HCT116 (cell line): ENCODE measurements around the gene RAB34. TPM values are rescaled to one million over a fixed set of nuclear protein-coding genes. Genes with fewer than 3 reads are reported as not detected.

Experiments used
- ATAC-seq: fragments of 200-7000 bp; cut with Tn5 transposase; 2 replicates; pipeline ENCODE4 v1.9.1; 2020; ENCODE audit warnings: mild to moderate bottlenecking, moderate library complexity
- BruUV-seq: library from RNA; stranded (reverse); fragments of 400-500 nt; replicated peaks from 2 replicates; lab custom pipeline; 2021; lab: Mats Ljungman, UMichigan
- CTCF ChIA-PET: fragments of 300-600 bp; sonication (Branson Sonifier 250); formaldehyde crosslinking; loops from one replicate; lab custom pipeline; 2021; ENCODE audit warnings: antibody characterized with exemption; lab: Charles Lee
- POLR2A ChIA-PET: fragments of 300-600, 350-600 bp; sonication (Branson Sonifier 250); formaldehyde crosslinking; loops from one replicate; lab custom pipeline; 2021; ENCODE audit warnings: antibody characterized with exemption; lab: Charles Lee
- RAD21 ChIA-PET, 2 experiments: fragments of 300-600 bp; sonication (Branson Sonifier 250); formaldehyde crosslinking; loops; one replicate each; lab custom pipeline; 2023; ENCODE audit warnings: low total read pairs in 2 of 2; ENCODE audit not compliant: uncharacterized antibody in 2 of 2, unreplicated experiment in 2 of 2, low non-redundant PET in 1 of 2; lab: Charles Lee
- DNase-seq: peaks from one replicate; pipeline ENCODE4 v3.0.0-alpha.2; 2010; ENCODE audit warnings: low read depth, low spot score
- H2AFZ ChIP-seq: fragments of 200-600 bp; shearing (Covaris generic), sonication (generic); 2 replicates; pipeline ENCODE4 v1.6.1; 2017; ENCODE audit warnings: low read depth, mixed run types, mixed read lengths, antibody characterized with exemption, low read length; ENCODE audit not compliant: poor library complexity, severe bottlenecking
- H3K27ac ChIP-seq: 2 replicates; pipeline ENCODE4 v1.5.1; 2012; ENCODE audit warnings: low read depth, low read length
- H3K27me3 ChIP-seq: fragments of 200-600 bp; sonication (generic); 2 replicates; pipeline ENCODE4 v1.6.1; 2016; ENCODE audit warnings: mixed run types, low read length, mixed read lengths; ENCODE audit not compliant: insufficient read depth
- H3K36me3 ChIP-seq, 2 experiments: fragments of 200-500 bp in 1 of 2; fragments of 200-600 bp in 1 of 2; sonication (Bioruptor generic) in 1 of 2; sonication (generic) in 1 of 2; 2 replicates each; pipeline versions ENCODE4 v1.5.1 to v1.6.1; 2014 to 2016; ENCODE audit warnings: low read length in 2 of 2, inconsistent platforms in 1 of 2, mixed read lengths in 1 of 2, mixed run types in 1 of 2; ENCODE audit not compliant: insufficient read depth in 2 of 2, control insufficient read depth in 1 of 2
- H3K4me1 ChIP-seq, 2 experiments: fragments of 200-600 bp in 1 of 2; sonication (generic) in 1 of 2; 2 replicates each; pipeline versions ENCODE4 v1.5.1 to v1.6.1; 2012 to 2017; ENCODE audit warnings: low read length in 2 of 2, inconsistent platforms in 1 of 2, mild to moderate bottlenecking in 1 of 2, mixed read lengths in 1 of 2, mixed run types in 1 of 2, moderate library complexity in 1 of 2; ENCODE audit not compliant: insufficient read depth in 2 of 2, control insufficient read depth in 1 of 2
- H3K4me2 ChIP-seq: fragments of 200-600 bp; sonication (generic); 2 replicates; pipeline ENCODE4 v1.6.1; 2017; ENCODE audit warnings: mixed run types, low read length, mixed read lengths
- H3K4me3 ChIP-seq, 2 experiments: fragments of 200-600 bp in 1 of 2; sonication (generic) in 1 of 2; replicated peaks in 1 of 2; 2 replicates each; pipeline ENCODE4 v1.5.1; 2011 to 2016; ENCODE audit warnings: low read length in 2 of 2, control low read depth in 1 of 2, low read depth in 1 of 2, mild to moderate bottlenecking in 1 of 2, mixed read lengths in 1 of 2, mixed run types in 1 of 2
- H3K79me2 ChIP-seq: fragments of 200-600 bp; sonication (generic); 2 replicates; pipeline ENCODE4 v1.6.1; 2017; ENCODE audit warnings: mild to moderate bottlenecking, mixed run types, low read length, moderate library complexity, mixed read lengths; ENCODE audit not compliant: insufficient read depth
- H3K9ac ChIP-seq: fragments of 200-600 bp; sonication (generic); 2 replicates; pipeline ENCODE4 v1.6.1; 2016; ENCODE audit warnings: low read length, mixed read lengths
- H3K9me2 ChIP-seq: fragments of 200-600 bp; sonication (generic), shearing (Covaris generic); 2 replicates; pipeline ENCODE4 v1.6.1; 2017; ENCODE audit warnings: mixed run types, mild to moderate bottlenecking, moderate library complexity; ENCODE audit not compliant: insufficient read depth
- H3K9me3 ChIP-seq, 2 experiments: fragments of 200-500 bp in 1 of 2; fragments of 200-600 bp in 1 of 2; sonication (Bioruptor generic) in 1 of 2; sonication (generic) in 1 of 2; 2 replicates each; pipeline ENCODE4 v1.6.1; 2014 to 2017; ENCODE audit warnings: low read length in 2 of 2, mixed read lengths in 2 of 2, inconsistent platforms in 1 of 2, low read depth in 1 of 2, mild to moderate bottlenecking in 1 of 2, mixed run types in 1 of 2, moderate library complexity in 1 of 2; ENCODE audit not compliant: control insufficient read depth in 1 of 2, insufficient read depth in 1 of 2
- H4K20me1 ChIP-seq: fragments of 200-600 bp; sonication (generic), shearing (Covaris generic); 2 replicates; pipeline ENCODE4 v1.6.1; 2017; ENCODE audit warnings: mixed run types, mild to moderate bottlenecking, moderate library complexity; ENCODE audit not compliant: insufficient read depth
- CBX3 ChIP-seq: IDR thresholded peaks from 2 replicates; pipeline ENCODE4 v1.6.1; 2012; ENCODE audit warnings: low read depth
- EGR1 ChIP-seq: IDR thresholded peaks from 2 replicates; pipeline ENCODE4 v1.6.1; 2012; ENCODE audit warnings: low read depth
- ELF1 ChIP-seq: IDR thresholded peaks from 2 replicates; pipeline ENCODE4 v1.6.1; 2012; ENCODE audit warnings: low read depth, borderline replicate concordance
- EZH2 ChIP-seq: fragments of 200-600 bp; sonication (generic); IDR thresholded peaks from 2 replicates; pipeline ENCODE4 v1.6.1; 2017; ENCODE audit warnings: antibody characterized with exemption, mixed run types
- EZH2phosphoT487 ChIP-seq: fragments of 200-600 bp; IDR thresholded peaks from 2 replicates; pipeline ENCODE4 v1.6.1; 2018; ENCODE audit warnings: antibody characterized with exemption, borderline replicate concordance
- FOSL1 ChIP-seq: IDR thresholded peaks from 2 replicates; pipeline ENCODE4 v1.6.1; 2012; ENCODE audit warnings: low read depth
- JUND ChIP-seq: IDR thresholded peaks from 2 replicates; pipeline ENCODE4 v1.6.1; 2012
- MAX ChIP-seq: IDR thresholded peaks from 2 replicates; pipeline ENCODE4 v1.6.1; 2012
- POLR2A ChIP-seq: IDR thresholded peaks from 2 replicates; pipeline ENCODE4 v1.7.0; 2011; ENCODE audit warnings: borderline replicate concordance; ENCODE audit not compliant: insufficient read depth, insufficient read length; ENCODE audit errors: extremely low read depth
- POLR2AphosphoS5 ChIP-seq: IDR thresholded peaks from 2 replicates; pipeline ENCODE4 v1.6.1; 2011; ENCODE audit warnings: mild to moderate bottlenecking, low read depth, low read length, moderate library complexity
- RAD21 ChIP-seq: IDR thresholded peaks from 2 replicates; pipeline ENCODE4 v1.6.1; 2012; ENCODE audit warnings: low read depth, mild to moderate bottlenecking
- REST ChIP-seq: IDR thresholded peaks from 2 replicates; pipeline ENCODE4 v1.6.1; 2012; ENCODE audit warnings: low read depth
- SIN3A ChIP-seq: IDR thresholded peaks from 2 replicates; pipeline ENCODE4 v1.6.1; 2012; ENCODE audit warnings: low read depth
- SP1 ChIP-seq: IDR thresholded peaks from 2 replicates; pipeline ENCODE4 v1.6.1; 2012; ENCODE audit warnings: low read depth
- SRF ChIP-seq: IDR thresholded peaks from 2 replicates; pipeline ENCODE4 v1.6.1; 2012; ENCODE audit warnings: low read depth
- TCF7L2 ChIP-seq: IDR thresholded peaks from 2 replicates; pipeline ENCODE4 v1.7.0; 2011; ENCODE audit warnings: borderline replicate concordance, inconsistent platforms; ENCODE audit not compliant: insufficient read depth, insufficient read length; ENCODE audit errors: extremely low read depth
- YY1 ChIP-seq: IDR thresholded peaks from 2 replicates; pipeline ENCODE4 v1.6.1; 2011; ENCODE audit warnings: low read length, low read depth, moderate library complexity, mild to moderate bottlenecking; ENCODE audit not compliant: insufficient replicate concordance; ENCODE audit errors: extremely low read depth
- ZNF274 ChIP-seq: fragments of 200-500 bp; sonication (Bioruptor generic); IDR thresholded peaks from 2 replicates; pipeline ENCODE4 v1.6.1; 2014; ENCODE audit warnings: mild to moderate bottlenecking, low read depth, low read length, inconsistent platforms
- intact Hi-C: fragments of 100-400 bp; cut with micrococcal nuclease; formaldehyde crosslinking; loops from 2 replicates; pipeline ENCODE4 v1.10.0; 2022
- total RNA-seq: library from RNA; stranded (reverse); gene quantifications from one replicate; pipeline ENCODE4 v1.2.1, GENCODE V29; 2021; ENCODE audit not compliant: unreplicated experiment

Gene RAB34
- total RNA-seq, 1 experiment from 2014 or later: 0.59 TPM

GRCh38 chr17:28712032-28712704, 5.5 kb downstream of the RAB34 start:
- no peaks in the 10 kb centered on the region for H3K9me2 ChIP-seq
- H3K4me3 ChIP-seq: no peak overlapping the region
- H3K9ac ChIP-seq: no peak overlapping the region
- H3K4me1 ChIP-seq: peaks cover 9 to 16% of the 10 kb centered on the region in 2 experiments
- H4K20me1 ChIP-seq: no peaks in the 10 kb centered on the region
- no peak overlapping the region for H2AFZ ChIP-seq
- no peak overlapping the region for H3K4me2 ChIP-seq
- TF ChIP-seq MAX: no peak
- TF ChIP-seq POLR2A: no peak
- no peak for TF ChIP-seq EGR1
- TF ChIP-seq TCF7L2: no peak
- TF ChIP-seq JUND: no peak
- TF ChIP-seq SP1: no peak
- no peak for TF ChIP-seq EZH2phosphoT487
- TF ChIP-seq POLR2AphosphoS5: no peak
- no peak for TF ChIP-seq YY1
- TF ChIP-seq ELF1: no peak
- TF ChIP-seq SIN3A: no peak
- no peak for TF ChIP-seq FOSL1
- TF ChIP-seq RAD21: no peak
- TF ChIP-seq ZNF274: no peak
- no peak for TF ChIP-seq CBX3
- no peak for TF ChIP-seq EZH2
- TF ChIP-seq SRF: no peak
- no peak for TF ChIP-seq REST
- BruUV-seq: no TSS peak
- intact Hi-C loops: no loop called here
- no peaks in the 10 kb centered on the region for H3K9me3 ChIP-seq
- ATAC-seq (no peak), DNase-seq (no peak)
- CTCF ChIA-PET: interaction anchor here (1.5 kb wide), 1 partner anchor 405 kb away, joined by 3 read pairs; no protein-coding TSS in a partner anchor
- no peaks in the 10 kb centered on the region for H3K36me3 ChIP-seq
- H3K27me3 ChIP-seq: no peaks in the 10 kb centered on the region
- RAD21 ChIA-PET: no interaction called here
- POLR2A ChIA-PET: interaction anchor here (3.2 kb wide), 1 partner anchor 8 kb away, joined by 42 read pairs; the partner anchor contains the start of gene RPL23A
- no peaks in the 10 kb centered on the region for H3K79me2 ChIP-seq
- H3K27ac ChIP-seq: no peak overlapping the region
